ENCODE results near the gene ROR1.

The ROR1 gene

GRCh38 chr1:64049900-64050540, 276.2 kb downstream of the ROR1 start:
- H3K27ac ChIP-seq, result no peak overlapping the region
- no peaks in the 10 kb centered on the region for H3K9me3 ChIP-seq (ENCODE audit: low read depth, low read length)
- H3K4me3 ChIP-seq, result no peak overlapping the region
- H3K36me3 ChIP-seq (ENCODE audit: insufficient read depth, low read length), result no peaks in the 10 kb centered on the region
- no peak for DNase-seq (ENCODE audit: low read depth, low spot score)
- no peak overlapping the region for H3K9ac ChIP-seq (ENCODE audit: insufficient read length)
- no peak for TF ChIP-seq FOXP2 (optimal IDR thresholded peaks at IDR 0.05; ENCODE audit: control extremely low read depth, extremely low read length, insufficient read depth)
- no peak for TF ChIP-seq EZH2 (IDR thresholded peaks at IDR 0.05)
- TF ChIP-seq POLR2AphosphoS5 (IDR thresholded peaks at IDR 0.05; ENCODE audit: borderline replicate concordance, low read depth, low read length), result no peak

- no peak overlapping the region for H3K27ac ChIP-seq
- no peak overlapping the region for H3K9ac ChIP-seq (ENCODE audit: insufficient read length)
- no peak overlapping the region for H3K4me3 ChIP-seq
- DNase-seq (ENCODE audit: low read depth, low spot score), result no peak
- H3K36me3 ChIP-seq (ENCODE audit: insufficient read depth, low read length), result no peaks in the 10 kb centered on the region
- TF ChIP-seq POLR2AphosphoS5 (IDR thresholded peaks at IDR 0.05; ENCODE audit: borderline replicate concordance, low read depth, low read length), result no peak
- no peak for TF ChIP-seq FOXP2 (optimal IDR thresholded peaks at IDR 0.05; ENCODE audit: control extremely low read depth, extremely low read length, insufficient read depth)
- no peak for TF ChIP-seq EZH2 (IDR thresholded peaks at IDR 0.05)
- H3K9me3 ChIP-seq (ENCODE audit: low read depth, low read length), result no peaks in the 10 kb centered on the region
Measured at GRCh38 chr1:64050601-64051000, 276.8 kb downstream of the ROR1 start.

GRCh38 chr1:64051796-64052195, 278.0 kb downstream of the ROR1 start:
- TF ChIP-seq FOXP2 (optimal IDR thresholded peaks at IDR 0.05; ENCODE audit: control extremely low read depth, extremely low read length, insufficient read depth) (no peak), POLR2AphosphoS5 (IDR thresholded peaks at IDR 0.05; ENCODE audit: borderline replicate concordance, low read depth, low read length) (no peak), EZH2 (IDR thresholded peaks at IDR 0.05) (no peak)
- Histone ChIP-seq H3K36me3 (ENCODE audit: insufficient read depth, low read length) (no peaks in the 10 kb centered on the region), H3K4me3 (no peak overlapping the region), H3K9ac (ENCODE audit: insufficient read length) (no peak overlapping the region), H3K27ac (no peak overlapping the region), H3K9me3 (ENCODE audit: low read depth, low read length) (no peaks in the 10 kb centered on the region)
- DNase-seq (ENCODE audit: low read depth, low spot score), result no peak

- no peak overlapping the region for H3K27ac ChIP-seq
- H3K36me3 ChIP-seq (ENCODE audit: insufficient read depth, low read length), result no peaks in the 10 kb centered on the region
- H3K9ac ChIP-seq (ENCODE audit: insufficient read length), result no peak overlapping the region
- no peak for TF ChIP-seq FOXP2 (optimal IDR thresholded peaks at IDR 0.05; ENCODE audit: control extremely low read depth, extremely low read length, insufficient read depth)
- no peak for TF ChIP-seq POLR2AphosphoS5 (IDR thresholded peaks at IDR 0.05; ENCODE audit: borderline replicate concordance, low read depth, low read length)
- no peak for TF ChIP-seq EZH2 (IDR thresholded peaks at IDR 0.05)
- no peak overlapping the region for H3K4me3 ChIP-seq
- H3K9me3 ChIP-seq (ENCODE audit: low read depth, low read length), result no peaks in the 10 kb centered on the region
- DNase-seq (ENCODE audit: low read depth, low spot score), result no peak
Measured at GRCh38 chr1:64052777-64053176, 279.0 kb downstream of the ROR1 start.

GRCh38 chr1:64055310-64055709, 281.5 kb downstream of the ROR1 start:
- Histone ChIP-seq H3K4me3 (no peak overlapping the region), H3K36me3 (ENCODE audit: insufficient read depth, low read length) (no peaks in the 10 kb centered on the region), H3K9ac (ENCODE audit: insufficient read length) (no peak overlapping the region), H3K27ac (no peak overlapping the region), H3K9me3 (ENCODE audit: low read depth, low read length) (no peaks in the 10 kb centered on the region)
- TF ChIP-seq FOXP2 (optimal IDR thresholded peaks at IDR 0.05; ENCODE audit: control extremely low read depth, extremely low read length, insufficient read depth), result no peak
- TF ChIP-seq POLR2AphosphoS5 (IDR thresholded peaks at IDR 0.05; ENCODE audit: borderline replicate concordance, low read depth, low read length), result no peak
- no peak for TF ChIP-seq EZH2 (IDR thresholded peaks at IDR 0.05)
- DNase-seq (ENCODE audit: low read depth, low spot score), result no peak

- no peak for TF ChIP-seq POLR2AphosphoS5 (IDR thresholded peaks at IDR 0.05; ENCODE audit: borderline replicate concordance, low read depth, low read length)
Measured at GRCh38 chr1:64059556-64059955, 285.7 kb downstream of the ROR1 start.

GRCh38 chr1:64060611-64061302, 286.9 kb downstream of the ROR1 start:
- Histone ChIP-seq H3K36me3 (ENCODE audit: insufficient read depth, low read length) (no peaks in the 10 kb centered on the region), H3K9me3 (ENCODE audit: low read depth, low read length) (no peaks in the 10 kb centered on the region), H3K9ac (ENCODE audit: insufficient read length) (no peak overlapping the region), H3K4me3 (no peak overlapping the region), H3K27ac (no peak overlapping the region)
- TF ChIP-seq EZH2 (IDR thresholded peaks at IDR 0.05), result no peak
- no peak for TF ChIP-seq POLR2AphosphoS5 (IDR thresholded peaks at IDR 0.05; ENCODE audit: borderline replicate concordance, low read depth, low read length)
- no peak for TF ChIP-seq FOXP2 (optimal IDR thresholded peaks at IDR 0.05; ENCODE audit: control extremely low read depth, extremely low read length, insufficient read depth)
- no peak for DNase-seq (ENCODE audit: low read depth, low spot score)

More at GRCh38 chr1:64059556-64059955, 285.7 kb downstream of the ROR1 start:
- no peak overlapping the region for H3K27ac ChIP-seq
- H3K4me3 ChIP-seq, result no peak overlapping the region
- no peak overlapping the region for H3K9ac ChIP-seq (ENCODE audit: insufficient read length)
- no peak for DNase-seq (ENCODE audit: low read depth, low spot score)
- H3K9me3 ChIP-seq (ENCODE audit: low read depth, low read length), result no peaks in the 10 kb centered on the region
- no peaks in the 10 kb centered on the region for H3K36me3 ChIP-seq (ENCODE audit: insufficient read depth, low read length)

- Histone ChIP-seq H3K4me3 (no peak overlapping the region), H3K9ac (ENCODE audit: insufficient read length) (no peak overlapping the region), H3K36me3 (ENCODE audit: insufficient read depth, low read length) (no peaks in the 10 kb centered on the region), H3K27ac (no peak overlapping the region), H3K9me3 (ENCODE audit: low read depth, low read length) (no peaks in the 10 kb centered on the region)
- TF ChIP-seq POLR2AphosphoS5 (IDR thresholded peaks at IDR 0.05; ENCODE audit: borderline replicate concordance, low read depth, low read length) (no peak), FOXP2 (optimal IDR thresholded peaks at IDR 0.05; ENCODE audit: control extremely low read depth, extremely low read length, insufficient read depth) (no peak), EZH2 (IDR thresholded peaks at IDR 0.05) (no peak)
- no peak for DNase-seq (ENCODE audit: low read depth, low spot score)
Measured at GRCh38 chr1:64061430-64062104, 287.8 kb downstream of the ROR1 start.

Measured in SK-N-MC (cell line).